Liver (tissue), 9 donors: ENCODE data around the gene JPT2. TPM values are rescaled to one million over a fixed set of nuclear protein-coding genes. Genes with fewer than 3 reads are reported as not detected.
A peak's percentile ranks its signal among the peaks of the same experiment; 100 is the strongest.

Source experiments
- DNase-seq: peaks from one replicate; pipeline ENCODE4 v3.0.0-alpha.2; 2017; ENCODE audit warnings: low spot score
- H3K27ac ChIP-seq, 2 donors: one replicate each; pipeline ENCODE4 v1.7.0; 2013; ENCODE audit warnings: inconsistent platforms in 2 of 2, low read length in 2 of 2, control low read depth in 1 of 2, low read depth in 1 of 2, mild to moderate bottlenecking in 1 of 2
- H3K27me3 ChIP-seq, 4 donors: one replicate each; pipeline versions ENCODE4 v1.6.1 to v1.7.0; 2013; ENCODE audit warnings: low read length in 3 of 4, inconsistent platforms in 1 of 4, mild to moderate bottlenecking in 1 of 4, moderate library complexity in 1 of 4; ENCODE audit not compliant: control insufficient read depth in 4 of 4, insufficient read depth in 4 of 4
- H3K36me3 ChIP-seq, 4 donors: one replicate each; pipeline versions ENCODE4 v1.6.1 to v1.7.0; 2013; ENCODE audit warnings: low read length in 3 of 4, mild to moderate bottlenecking in 3 of 4, low read depth in 1 of 4, moderate library complexity in 1 of 4; ENCODE audit not compliant: control insufficient read depth in 4 of 4, insufficient read depth in 3 of 4
- H3K4me1 ChIP-seq, 4 donors: one replicate each; pipeline versions ENCODE4 v1.6.1 to v1.7.0; 2013; ENCODE audit warnings: low read length in 3 of 4, mild to moderate bottlenecking in 3 of 4, moderate library complexity in 1 of 4; ENCODE audit not compliant: control insufficient read depth in 4 of 4, insufficient read depth in 4 of 4
- H3K4me3 ChIP-seq, 3 donors: one replicate each; pipeline versions ENCODE4 v1.6.1 to v1.7.0; 2013; ENCODE audit warnings: low read length in 3 of 3, control low read depth in 1 of 3, low read depth in 1 of 3, mild to moderate bottlenecking in 1 of 3
- H3K9ac ChIP-seq, 2 donors: one replicate each; pipeline ENCODE4 v1.7.0; 2013; ENCODE audit warnings: low read length in 2 of 2, mild to moderate bottlenecking in 2 of 2, moderate library complexity in 2 of 2, control low read depth in 1 of 2, low read depth in 1 of 2
- H3K9me3 ChIP-seq, 4 donors: one replicate each; pipeline versions ENCODE4 v1.6.1 to v1.7.0; 2013; ENCODE audit warnings: low read length in 3 of 4; ENCODE audit not compliant: control insufficient read depth in 4 of 4
- CTCF ChIP-seq: fragments of 150-350 bp; IDR thresholded peaks from 2 replicates; pipeline ENCODE4 v1.5.1; 2017; ENCODE audit warnings: improper control_type of control experiment, low read depth, low read length; ENCODE audit not compliant: missing input control
- EGR1 ChIP-seq, 2 donors: IDR thresholded peaks; 2 replicates each; pipeline ENCODE4 v1.6.1; 2016 to 2018; ENCODE audit warnings: antibody characterized with exemption in 2 of 2, low read depth in 2 of 2
- GABPA ChIP-seq, 2 donors: IDR thresholded peaks in 1 of 2; conservative IDR thresholded peaks in 1 of 2; 2 replicates each; pipeline ENCODE4 v1.6.1; 2016; ENCODE audit warnings: antibody characterized with exemption in 2 of 2, mild to moderate bottlenecking in 1 of 2, moderate library complexity in 1 of 2
- HNF4A ChIP-seq, 2 donors: conservative IDR thresholded peaks; 2 replicates each; pipeline ENCODE4 v1.6.1; 2016; ENCODE audit warnings: antibody characterized with exemption in 2 of 2, mild to moderate bottlenecking in 2 of 2
- HNF4G ChIP-seq: IDR thresholded peaks from 2 replicates; pipeline ENCODE4 v1.6.1; 2016; ENCODE audit warnings: antibody characterized with exemption
- JUND ChIP-seq, 2 donors: IDR thresholded peaks; 2 replicates each; pipeline ENCODE4 v1.6.1; 2016; ENCODE audit warnings: antibody characterized with exemption in 2 of 2
- NR2F2 ChIP-seq: IDR thresholded peaks from 2 replicates; pipeline ENCODE4 v1.6.1; 2016; ENCODE audit warnings: antibody characterized with exemption
- RAD21 ChIP-seq, 2 donors: IDR thresholded peaks; 2 replicates each; pipeline ENCODE4 v1.6.1; 2016; ENCODE audit warnings: antibody characterized with exemption in 2 of 2, mild to moderate bottlenecking in 2 of 2
- REST ChIP-seq: IDR thresholded peaks from 2 replicates; pipeline ENCODE4 v1.6.1; 2016; ENCODE audit warnings: antibody characterized with exemption, mild to moderate bottlenecking
- RXRA ChIP-seq, 2 donors: IDR thresholded peaks; 2 replicates each; pipeline ENCODE4 v1.6.1; 2017 to 2018; ENCODE audit warnings: antibody characterized with exemption in 2 of 2, mild to moderate bottlenecking in 1 of 2
- TAF1 ChIP-seq: conservative IDR thresholded peaks from 2 replicates; pipeline ENCODE4 v1.6.1; 2016; ENCODE audit warnings: antibody characterized with exemption, mild to moderate bottlenecking
- YY1 ChIP-seq: IDR thresholded peaks from 2 replicates; pipeline ENCODE4 v1.6.1; 2016; ENCODE audit warnings: antibody characterized with exemption, mild to moderate bottlenecking
- ZBTB33 ChIP-seq: IDR thresholded peaks from 2 replicates; pipeline ENCODE4 v1.6.1; 2016; ENCODE audit warnings: antibody characterized with exemption
- WGBS: extraction: QIAGEN DNeasy Blood & Tissue Kit; methylation state at CpG from one replicate; pipeline ENCODE4 v1.1.7; 2013; 5-methylcytosine and 5-hydroxymethylcytosine counted together
- polyA plus RNA-seq, 2 donors: library from polyadenylated mRNA; stranded (reverse) in 1 of 2; unstranded in 1 of 2; fragments of 200-250 nt in 1 of 2; fragments of >200 nt in 1 of 2; fragmentation: Nextera tagmentation in 1 of 2; extraction: Ambion mirVana in 1 of 2; gene quantifications; one replicate each; pipeline versions ENCODE4 v1.2.1 to v1.2.3, GENCODE V29; 2013 to 2015
- total RNA-seq, 2 donors: library from RNA; depleted of rRNA; stranded (reverse); fragments of >200 nt; gene quantifications; one replicate each; pipeline ENCODE4 v1.2.3, GENCODE V29; 2014
- donor health status: healthy.
- donor health status: healthy.
- donor health status: healthy.
- donor health status: healthy.
- donor health status: healthy.

JPT2 gene
- total and polyA plus RNA-seq, 4 donors, result 7.4 to 32.6 (median 28.4) TPM

- WGBS, result under 1% methylated on average over 79 of the region's 79 CpGs
- H3K27ac ChIP-seq, result peak within 1 kb of the TSS; percentile 85 to 93
- H3K27me3 ChIP-seq, result no peaks in the 10 kb centered on the region
- H3K4me1 ChIP-seq, result peaks cover 6 to 23% (median 13%) of the 10 kb centered on the region in 4 donors
- no peak for TF ChIP-seq JUND (IDR thresholded peaks at IDR 0.05)
- peak; percentile 100 for TF ChIP-seq CTCF
- no peak for TF ChIP-seq HNF4G
- peak; percentile 63 to 86 for TF ChIP-seq GABPA (IDR thresholded peaks at IDR 0.05 in 1 of 2, conservative IDR thresholded peaks at IDR 0.05 in 1 of 2)
- no peak for TF ChIP-seq RXRA (IDR thresholded peaks at IDR 0.05)
- peak in 1 of 2 donors; percentile 3 for TF ChIP-seq RAD21 (IDR thresholded peaks at IDR 0.05)
- TF ChIP-seq YY1, result peak; percentile 49
- DNase-seq, result peak; percentile 99
- peak within 1 kb of the TSS; percentile 91 to 98 (median 93) for H3K4me3 ChIP-seq
- peaks cover 0 to 9% (median 6%) of the 10 kb centered on the region in 4 donors for H3K36me3 ChIP-seq
- H3K9ac ChIP-seq, result peak within 1 kb of the TSS; percentile 68 to 82
- no peaks in the 10 kb centered on the region for H3K9me3 ChIP-seq
Observed at GRCh38 chr16:1705688-1706385, 27.8 kb downstream of the JPT2 start, which contains the start of gene MAPK8IP3. MAPK8IP3 (plus strand) TSS chr16:1706195; CDS start chr16:1706340, 145 bp downstream.

GRCh38 chr16:1706386-1707192 lies 28.5 kb downstream of the JPT2 start:
- Histone ChIP-seq H3K27ac (peak overlapping the region; percentile 77 to 85), H3K4me3 (peak overlapping the region; percentile 88 to 98 (median 91)), H3K27me3 (no peaks in the 10 kb centered on the region), H3K9ac (peak overlapping the region; percentile 40 to 82), H3K9me3 (no peaks in the 10 kb centered on the region), H3K36me3 (peaks cover 0 to 5% (median 4%) of the 10 kb centered on the region in 4 donors), H3K4me1 (peaks cover 6 to 23% (median 13%) of the 10 kb centered on the region in 4 donors)
- DNase-seq, result no peak
- 2% methylated on average over 62 of the region's 62 CpGs for WGBS
- TF ChIP-seq TAF1 (no peak), RAD21 (IDR thresholded peaks at IDR 0.05) (no peak), JUND (IDR thresholded peaks at IDR 0.05) (no peak), ZBTB33 (no peak), HNF4A (conservative IDR thresholded peaks at IDR 0.05) (no peak)

GRCh38 chr16:1707193-1707790 lies 29.2 kb downstream of the JPT2 start:
- TF ChIP-seq NR2F2 (no peak), HNF4A (conservative IDR thresholded peaks at IDR 0.05) (peak in 1 of 2 donors; percentile 7), HNF4G (no peak), REST (no peak), EGR1 (IDR thresholded peaks at IDR 0.05; ENCODE audit: low read depth in 2 of 2) (no peak), TAF1 (no peak)
- Histone ChIP-seq H3K27ac (peak overlapping the region in 1 of 2 donors; percentile 61), H3K4me1 (peaks cover 6 to 23% (median 13%) of the 10 kb centered on the region in 4 donors), H3K4me3 (peak overlapping the region; percentile 1 to 91 (median 66)), H3K9me3 (no peaks in the 10 kb centered on the region), H3K36me3 (peaks cover 0 to 3% (median 1%) of the 10 kb centered on the region in 4 donors), H3K27me3 (no peaks in the 10 kb centered on the region), H3K9ac (peak overlapping the region; percentile 31 to 79)
- 17% methylated on average over 16 of the region's 16 CpGs for WGBS
- DNase-seq, result no peak
